Endothelial cell of umbilical vein (primary cell): ENCODE results near the gene CCNY. TPM values are rescaled to one million over a fixed set of nuclear protein-coding genes. Genes with fewer than 3 reads are reported as not detected.

ENCODE experiments used
- BruUV-seq: library from RNA; stranded (reverse); fragments of 400-500 nt; replicated peaks from 2 replicates; lab custom pipeline; 2021; lab: Mats Ljungman, UMichigan
- CTCF ChIA-PET: fragments of 300-600, 350-600 bp; sonication (Branson Sonifier 250); formaldehyde crosslinking; loops from one replicate; lab custom pipeline; 2021; ENCODE audit warnings: antibody characterized with exemption, inconsistent platforms; lab: Charles Lee
- POLR2A ChIA-PET: fragments of 300-600, 350-600 bp; sonication (Branson Sonifier 250); formaldehyde crosslinking; loops from one replicate; lab custom pipeline; 2021; ENCODE audit warnings: antibody characterized with exemption, inconsistent platforms; lab: Charles Lee
- DNase-seq: peaks from one replicate; pipeline ENCODE4 v3.0.0-alpha.2; 2011; ENCODE audit warnings: low read depth, low spot score
- FAIRE-seq: peaks from 2 replicates; lab custom pipeline; 2011; peaks lifted over from hg19 to GRCh38; lab: Jason Lieb, UNC
- H2AFZ ChIP-seq: 2 replicates; pipeline ENCODE4 v1.6.0; 2012; ENCODE audit warnings: low read depth, low read length, control low read depth, inconsistent platforms
- H3K27ac ChIP-seq: 2 replicates; pipeline ENCODE4 v1.5.1; 2011; ENCODE audit warnings: low read depth, mild to moderate bottlenecking, control low read depth, low read length, moderate library complexity; ENCODE audit not compliant: insufficient read depth
- H3K27me3 ChIP-seq, 2 experiments: 2 replicates each; pipeline versions ENCODE4 v1.6.0 to v1.6.1; 2011; ENCODE audit warnings: low read length in 2 of 2, mixed read lengths in 1 of 2; ENCODE audit not compliant: control insufficient read depth in 2 of 2, insufficient read depth in 2 of 2
- H3K36me3 ChIP-seq, 2 experiments: 2 replicates in 1 of 2; 3 replicates in 1 of 2; pipeline ENCODE4 v1.5.1; 2011; ENCODE audit warnings: low read length in 2 of 2, mild to moderate bottlenecking in 1 of 2, moderate library complexity in 1 of 2; ENCODE audit not compliant: control insufficient read depth in 2 of 2, insufficient read depth in 2 of 2; ENCODE audit errors: extremely low read depth in 1 of 2
- H3K4me1 ChIP-seq: 3 replicates; pipeline ENCODE4 v1.5.1; 2011; ENCODE audit warnings: mild to moderate bottlenecking, low read length; ENCODE audit not compliant: control insufficient read depth, insufficient read depth; ENCODE audit errors: extremely low read depth
- H3K4me2 ChIP-seq: 2 replicates; pipeline ENCODE4 v1.6.1; 2011; ENCODE audit warnings: low read length, control low read depth, mixed read lengths; ENCODE audit not compliant: insufficient read depth
- H3K4me3 ChIP-seq, 3 experiments: fragments of 200-600 bp in 1 of 3; sonication (generic), shearing (Covaris generic) in 1 of 3; replicated peaks in 1 of 3; 2 replicates each; pipeline ENCODE4 v1.5.1; 2011 to 2016; ENCODE audit warnings: control low read depth in 3 of 3, low read length in 3 of 3, mild to moderate bottlenecking in 2 of 3, inconsistent platforms in 1 of 3, low read depth in 1 of 3, moderate library complexity in 1 of 3; ENCODE audit not compliant: insufficient read depth in 1 of 3
- H3K79me2 ChIP-seq: 2 replicates; pipeline ENCODE4 v1.6.0; 2012; ENCODE audit warnings: low read length, inconsistent platforms; ENCODE audit not compliant: control insufficient read depth, insufficient read depth
- H3K9ac ChIP-seq: replicated peaks from 2 replicates; pipeline ENCODE3; 2011; ENCODE audit warnings: low read length, control low read depth; ENCODE audit not compliant: insufficient read depth; ENCODE audit errors: extremely low read depth
- H3K9me1 ChIP-seq: replicated peaks from 3 replicates; pipeline ENCODE4 v1.6.0; 2011; ENCODE audit warnings: mild to moderate bottlenecking, low read length; ENCODE audit not compliant: control insufficient read depth, insufficient read depth; ENCODE audit errors: extremely low read depth
- H3K9me3 ChIP-seq: replicated peaks from 2 replicates; pipeline ENCODE4 v1.5.1; 2012; ENCODE audit warnings: low read length, inconsistent platforms; ENCODE audit not compliant: control insufficient read depth, insufficient read depth
- H4K20me1 ChIP-seq: replicated peaks from 2 replicates; pipeline ENCODE3; 2011; ENCODE audit warnings: mild to moderate bottlenecking, low read length; ENCODE audit not compliant: control insufficient read depth, insufficient read depth; ENCODE audit errors: extremely low read depth
- FOS ChIP-seq: IDR thresholded peaks from 2 replicates; pipeline ENCODE4 v1.6.1; 2011; ENCODE audit warnings: mild to moderate bottlenecking, low read length, moderate library complexity, borderline replicate concordance; ENCODE audit not compliant: insufficient read depth
- JUN ChIP-seq: IDR thresholded peaks from 2 replicates; pipeline ENCODE4 v1.6.1; 2011; ENCODE audit warnings: borderline replicate concordance, low read depth; ENCODE audit not compliant: insufficient read length, insufficient read depth
- MYC ChIP-seq: IDR thresholded peaks from one replicate; pipeline ENCODE4 v1.6.1; 2011; ENCODE audit warnings: mild to moderate bottlenecking, low read depth, low read length
- POLR2A ChIP-seq: IDR thresholded peaks from 2 replicates; pipeline ENCODE4 v1.6.1; 2012; ENCODE audit warnings: low read depth, mild to moderate bottlenecking, control low read depth, low read length
- dilution Hi-C: fragments of 300-500 bp; cut with MboI; formaldehyde crosslinking; loops from one replicate; pipeline ENCODE4 v1.15.0; 2019; ENCODE audit warnings: low sequenced_read_pairs; ENCODE audit not compliant: extremely low pct_ligation_motif_present
- intact Hi-C: fragments of 100-400 bp; cut with micrococcal nuclease; formaldehyde crosslinking; loops from one replicate; pipeline ENCODE4 v1.10.0; 2022
- polyA plus RNA-seq, 4 experiments: library from polyadenylated mRNA; depleted of rRNA in 3 of 4; stranded (reverse) in 3 of 4; unstranded in 1 of 4; fragments of >200 nt; gene quantifications; 2 replicates each; pipeline versions ENCODE4 v1.2.1 to v1.2.3, GENCODE V29; 2011 to 2012; ENCODE audit warnings: missing spikeins in 1 of 4
- total RNA-seq: library from RNA; stranded (reverse); gene quantifications from 2 replicates; pipeline ENCODE4 v1.2.3, GENCODE V29; 2021
- TF ChIP-seq, protein P1 (sequence below): IDR thresholded peaks from 2 replicates; pipeline ENCODE4 v1.6.1; 2011; ENCODE audit not compliant: insufficient read depth, insufficient read length
- TF ChIP-seq, protein P2 (sequence below), 2 donors: IDR thresholded peaks; 1 replicate in 1 of 2; 2 replicates in 1 of 2; pipeline ENCODE4 v1.5.1; 2011; ENCODE audit warnings: low read length in 2 of 2, mild to moderate bottlenecking in 2 of 2, moderate library complexity in 2 of 2, control low read depth in 1 of 2, inconsistent platforms in 1 of 2, low read depth in 1 of 2; ENCODE audit not compliant: insufficient read depth in 1 of 2; ENCODE audit errors: extremely low read depth in 1 of 2

The CCNY gene
- total and polyA plus RNA-seq, 2 donors (not counting 3 experiments of a cell fraction or from before 2014, with no cell fraction given): 61.5 to 107 TPM

DNA sequence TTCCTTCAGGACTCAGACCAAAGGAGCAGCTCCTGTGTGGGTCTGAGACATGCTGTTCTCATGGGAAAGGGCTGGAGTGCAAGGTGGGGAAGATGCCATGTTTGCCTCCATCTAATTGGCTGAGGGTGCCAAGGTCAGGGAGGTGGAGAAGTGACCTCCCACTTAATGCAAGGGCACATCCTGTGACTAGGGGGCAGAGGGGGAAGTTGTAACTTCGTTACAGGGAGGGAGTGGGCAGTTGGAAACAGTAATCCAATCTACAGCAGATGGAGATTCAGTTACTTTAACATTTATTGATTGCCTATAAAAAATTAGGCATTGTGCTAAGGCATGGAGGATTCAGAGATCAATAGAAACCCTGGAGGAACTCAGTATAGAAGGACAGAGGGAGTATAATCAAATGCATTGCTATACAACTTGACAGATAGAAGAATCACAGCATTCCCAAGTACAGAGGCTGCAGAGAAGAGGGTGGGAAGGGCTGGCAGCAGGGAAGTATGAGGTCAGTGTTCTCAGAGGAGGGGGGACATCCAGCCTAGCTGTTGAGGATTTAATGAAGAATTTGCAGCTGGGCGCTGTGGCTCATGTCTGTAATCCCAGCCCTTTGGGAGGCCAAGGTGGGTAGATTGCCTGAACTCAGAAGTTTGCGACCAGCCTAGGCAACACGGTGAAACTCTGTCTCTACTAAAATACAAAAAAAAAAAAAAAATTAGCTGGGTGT lies 75.9 kb downstream of the CCNY start:
- TF ChIP-seq MYC (no peak), JUN (no peak), FOS (no peak)
- Histone ChIP-seq H3K27ac (no peak overlapping the region), H2AFZ (no peak overlapping the region), H3K27me3 (no peaks in the 10 kb centered on the region), H3K79me2 (peaks cover 91% of the 10 kb centered on the region), H3K4me2 (no peak overlapping the region), H4K20me1 (peaks cover 4% of the 10 kb centered on the region), H3K9me1 (no peaks in the 10 kb centered on the region), H3K9ac (no peak overlapping the region), H3K4me3 (no peak overlapping the region), H3K4me1 (peaks cover 42% of the 10 kb centered on the region), H3K36me3 (no peaks in the 10 kb centered on the region), H3K9me3 (no peaks in the 10 kb centered on the region)
- DNase-seq: no peak
- intact Hi-C loops: loop anchor here (5.0 kb wide), 1 partner anchor 35 kb away; no protein-coding TSS in a partner anchor
- BruUV-seq: no TSS peak
- CTCF ChIA-PET: interaction anchor here (1.8 kb wide), 1 partner anchor 10 kb away, joined by 5 read pairs; no protein-coding TSS in a partner anchor
- dilution Hi-C loops: no loop called here
- POLR2A ChIA-PET: no interaction called here
- peak; percentile 56 for FAIRE-seq

DNA sequence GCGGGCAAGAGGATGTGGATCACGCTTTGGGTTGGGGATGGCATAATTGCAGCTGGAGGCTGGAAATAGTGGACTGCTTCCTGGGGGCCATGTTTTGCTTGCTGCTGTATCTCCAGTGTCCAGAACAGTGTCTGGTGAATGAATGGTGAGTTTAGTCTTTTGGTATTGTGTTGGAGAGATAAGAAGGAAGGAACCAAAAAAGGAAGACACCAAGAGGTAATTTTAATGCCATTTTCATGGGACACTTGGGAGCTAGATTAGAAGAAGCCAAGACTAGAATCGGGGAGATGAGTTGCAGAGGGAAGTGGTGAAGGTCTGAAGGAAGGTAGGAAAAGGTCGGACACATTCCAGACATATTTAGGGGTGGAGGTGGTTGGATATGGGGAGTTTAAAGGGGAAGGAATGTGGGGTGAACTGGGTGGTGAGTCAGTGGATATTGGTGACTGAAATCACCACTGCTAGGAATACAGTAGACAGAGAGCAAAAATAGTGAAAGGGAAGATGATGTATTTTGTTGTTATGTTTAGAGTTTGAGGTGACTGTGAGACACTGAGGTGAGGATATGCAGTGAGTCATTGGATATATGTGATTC lies 76.7 kb downstream of the CCNY start:
- H4K20me1 ChIP-seq: peaks cover 4% of the 10 kb centered on the region
- no peaks in the 10 kb centered on the region for H3K36me3 ChIP-seq
- peak overlapping the region; percentile 48 for H3K27ac ChIP-seq
- peak overlapping the region; percentile 51 for H3K4me2 ChIP-seq
- dilution Hi-C loops: no loop called here
- H3K9ac ChIP-seq: no peak overlapping the region
- CTCF ChIA-PET: interaction anchor here (0.8 to 1.8 kb wide), 3 partner anchors 9 to 51 kb away, joined by 3 to 5 read pairs (median 3); no protein-coding TSS in a partner anchor
- no peaks in the 10 kb centered on the region for H3K27me3 ChIP-seq
- H3K79me2 ChIP-seq: peaks cover 95% of the 10 kb centered on the region
- H2AFZ ChIP-seq: no peak overlapping the region
- no peak overlapping the region for H3K4me3 ChIP-seq
- DNase-seq (peak; percentile 31), FAIRE-seq (peak; percentile 74)
- H3K9me1 ChIP-seq: no peaks in the 10 kb centered on the region
- POLR2A ChIA-PET: no interaction called here
- TF ChIP-seq JUN (peak; percentile 17), POLR2A (no peak)
- TF ChIP-seq, protein P1, sequence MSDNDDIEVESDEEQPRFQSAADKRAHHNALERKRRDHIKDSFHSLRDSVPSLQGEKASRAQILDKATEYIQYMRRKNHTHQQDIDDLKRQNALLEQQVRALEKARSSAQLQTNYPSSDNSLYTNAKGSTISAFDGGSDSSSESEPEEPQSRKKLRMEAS: no peak
- TF ChIP-seq, protein P2, sequence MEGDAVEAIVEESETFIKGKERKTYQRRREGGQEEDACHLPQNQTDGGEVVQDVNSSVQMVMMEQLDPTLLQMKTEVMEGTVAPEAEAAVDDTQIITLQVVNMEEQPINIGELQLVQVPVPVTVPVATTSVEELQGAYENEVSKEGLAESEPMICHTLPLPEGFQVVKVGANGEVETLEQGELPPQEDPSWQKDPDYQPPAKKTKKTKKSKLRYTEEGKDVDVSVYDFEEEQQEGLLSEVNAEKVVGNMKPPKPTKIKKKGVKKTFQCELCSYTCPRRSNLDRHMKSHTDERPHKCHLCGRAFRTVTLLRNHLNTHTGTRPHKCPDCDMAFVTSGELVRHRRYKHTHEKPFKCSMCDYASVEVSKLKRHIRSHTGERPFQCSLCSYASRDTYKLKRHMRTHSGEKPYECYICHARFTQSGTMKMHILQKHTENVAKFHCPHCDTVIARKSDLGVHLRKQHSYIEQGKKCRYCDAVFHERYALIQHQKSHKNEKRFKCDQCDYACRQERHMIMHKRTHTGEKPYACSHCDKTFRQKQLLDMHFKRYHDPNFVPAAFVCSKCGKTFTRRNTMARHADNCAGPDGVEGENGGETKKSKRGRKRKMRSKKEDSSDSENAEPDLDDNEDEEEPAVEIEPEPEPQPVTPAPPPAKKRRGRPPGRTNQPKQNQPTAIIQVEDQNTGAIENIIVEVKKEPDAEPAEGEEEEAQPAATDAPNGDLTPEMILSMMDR (IDR thresholded peaks at IDR 0.05; ENCODE audit: extremely low read depth in 1 of 2, insufficient read depth in 1 of 2, low read depth in 1 of 2, low read length in 2 of 2): no peak
- no TSS peak for BruUV-seq
- H3K4me1 ChIP-seq: peaks cover 43% of the 10 kb centered on the region
- intact Hi-C loops: loop anchor here (5.0 kb wide), 1 partner anchor 34 kb away; no protein-coding TSS in a partner anchor
- no peaks in the 10 kb centered on the region for H3K9me3 ChIP-seq
